HepG2 (cell line): Measurements from ENCODE around the gene CDC42SE2. TPM values are rescaled to one million over a fixed set of nuclear protein-coding genes. Genes with fewer than 3 reads are reported as not detected.

Experiments
- ATAC-seq: fragments of 200-7000 bp; cut with Tn5 transposase; 3 replicates; pipeline ENCODE4 v1.9.1; 2020; ENCODE audit warnings: mild to moderate bottlenecking, moderate library complexity
- BruUV-seq: library from RNA; stranded (reverse); fragments of 400-500 nt; replicated peaks from 2 replicates; lab custom pipeline; 2021; lab: Mats Ljungman, UMichigan
- CTCF ChIA-PET: fragments of 300-600 bp; formaldehyde crosslinking; extraction: SDS; loops from one replicate; lab custom pipeline; 2021; ENCODE audit warnings: low total read pairs, inconsistent platforms, low intra/inter-chr PET ratio; lab: Yijun Ruan, JAX
- POLR2A ChIA-PET: fragments of 350-600 bp; sonication (Branson Sonifier 250); formaldehyde crosslinking; loops from one replicate; lab custom pipeline; 2020; ENCODE audit warnings: antibody characterized with exemption, inconsistent platforms; lab: Yijun Ruan, JAX
- DNase-seq: peaks from one replicate; pipeline ENCODE4 v3.0.0-alpha.2; 2015; ENCODE audit warnings: low spot score
- FAIRE-seq: peaks from 3 replicates; lab custom pipeline; 2011; peaks lifted over from hg19 to GRCh38; lab: Jason Lieb, UNC
- H2AFZ ChIP-seq: one replicate; pipeline ENCODE4 v1.6.1; 2011; ENCODE audit warnings: low read length, inconsistent platforms
- H3K27ac ChIP-seq: fragments of 300-600 bp; 3 replicates; pipeline ENCODE4 v1.8.0; 2011; ENCODE audit warnings: mixed run types, mild to moderate bottlenecking, mixed read lengths, low read length, inconsistent platforms; ENCODE audit not compliant: insufficient read depth; ENCODE audit errors: extremely low read length
- H3K27me3 ChIP-seq, 2 experiments: fragments of 200-600 bp in 1 of 2; 2 replicates in 1 of 2; 3 replicates in 1 of 2; pipeline versions ENCODE4 v1.6.0 to v1.8.0; 2011; ENCODE audit warnings: low read length in 2 of 2, mild to moderate bottlenecking in 2 of 2, moderate library complexity in 2 of 2, inconsistent platforms in 1 of 2; ENCODE audit not compliant: insufficient read depth in 2 of 2, control insufficient read depth in 1 of 2
- H3K36me3 ChIP-seq, 2 experiments: fragments of 200-600 bp in 1 of 2; replicated peaks in 1 of 2; 2 replicates in 1 of 2; 3 replicates in 1 of 2; pipeline versions ENCODE4 v1.5.1 to v1.8.0; 2011; ENCODE audit warnings: low read length in 2 of 2, inconsistent platforms in 1 of 2; ENCODE audit not compliant: insufficient read depth in 2 of 2, control insufficient read depth in 1 of 2
- H3K4me1 ChIP-seq: 2 replicates; pipeline ENCODE4 v1.5.1; 2012; ENCODE audit warnings: low read length, inconsistent platforms; ENCODE audit not compliant: insufficient read depth
- H3K4me2 ChIP-seq: 2 replicates; pipeline ENCODE4 v1.6.0; 2011; ENCODE audit warnings: low read depth, low read length, inconsistent platforms
- H3K4me3 ChIP-seq, 3 experiments: fragments of 200-600 bp in 1 of 3; sonication (generic), shearing (Covaris generic) in 1 of 3; replicated peaks in 1 of 3; 2 replicates each; pipeline ENCODE4 v1.5.1; 2011 to 2016; ENCODE audit warnings: low read length in 3 of 3, inconsistent platforms in 2 of 3, low read depth in 2 of 3, mild to moderate bottlenecking in 2 of 3, control low read depth in 1 of 3, mixed read lengths in 1 of 3; ENCODE audit not compliant: insufficient read depth in 1 of 3
- H3K79me2 ChIP-seq: one replicate; pipeline ENCODE4 v1.6.1; 2011; ENCODE audit warnings: low read length, inconsistent platforms; ENCODE audit not compliant: insufficient read depth
- H3K9ac ChIP-seq: 2 replicates; pipeline ENCODE4 v1.6.0; 2011; ENCODE audit warnings: mild to moderate bottlenecking, low read depth, low read length, inconsistent platforms; ENCODE audit not compliant: insufficient read depth
- H3K9me3 ChIP-seq: 2 replicates; pipeline ENCODE4 v1.5.1; 2012; ENCODE audit warnings: mild to moderate bottlenecking, low read length
- H4K20me1 ChIP-seq: 2 replicates; pipeline ENCODE4 v1.6.0; 2011; ENCODE audit warnings: inconsistent platforms, mild to moderate bottlenecking, low read length, moderate library complexity; ENCODE audit not compliant: insufficient read depth
- ATAD3A ChIP-seq: sonication (generic); formaldehyde crosslinking; IDR thresholded peaks from 2 replicates; pipeline ENCODE4 v1.4.0; 2020; ENCODE audit warnings: missing genetic modification reagents
- GMEB1 ChIP-seq: sonication (generic); formaldehyde crosslinking; IDR thresholded peaks from 2 replicates; pipeline ENCODE4 v1.5.1; 2020; ENCODE audit warnings: missing genetic modification reagents, mild to moderate bottlenecking, borderline replicate concordance
- GPBP1L1 ChIP-seq: sonication (generic); formaldehyde crosslinking; IDR thresholded peaks from 2 replicates; pipeline ENCODE4 v1.5.0; 2020; ENCODE audit warnings: mild to moderate bottlenecking, missing genetic modification reagents
- HES4 ChIP-seq: sonication (generic); formaldehyde crosslinking; IDR thresholded peaks from 2 replicates; pipeline ENCODE4 v1.9.0; 2021; ENCODE audit warnings: mild to moderate bottlenecking, missing genetic modification reagents, borderline replicate concordance
- MED13 ChIP-seq: sonication (generic); formaldehyde crosslinking; IDR thresholded peaks from 2 replicates; pipeline ENCODE4 v1.5.0; 2020; ENCODE audit warnings: missing genetic modification reagents
- RBAK ChIP-seq: sonication (generic); formaldehyde crosslinking; IDR thresholded peaks from 2 replicates; pipeline ENCODE4 v1.5.1; 2020; ENCODE audit warnings: mild to moderate bottlenecking, missing genetic modification reagents
- RCOR2 ChIP-seq: IDR thresholded peaks from 2 replicates; pipeline ENCODE4 v1.6.1; 2016; ENCODE audit warnings: missing biosample characterization, missing genetic modification reagents
- SMARCC2 ChIP-seq: fragments of 450-650 bp; IDR thresholded peaks from 2 replicates; pipeline ENCODE4 v1.6.1; 2017; ENCODE audit warnings: antibody characterized with exemption, mild to moderate bottlenecking
- SMARCE1 ChIP-seq: fragments of 450-650 bp; IDR thresholded peaks from 2 replicates; pipeline ENCODE4 v1.6.1; 2017; ENCODE audit warnings: borderline replicate concordance
- SNAPC5 ChIP-seq: sonication (generic); formaldehyde crosslinking; IDR thresholded peaks from 2 replicates; pipeline ENCODE4 v1.8.1; 2023; ENCODE audit warnings: mild to moderate bottlenecking, missing genetic modification reagents, borderline replicate concordance
- XBP1 ChIP-seq: sonication (generic); formaldehyde crosslinking; IDR thresholded peaks from 2 replicates; pipeline ENCODE4 v1.5.0; 2020; ENCODE audit warnings: missing genetic modification reagents
- ZFP37 ChIP-seq: sonication (generic); formaldehyde crosslinking; IDR thresholded peaks from 2 replicates; pipeline ENCODE4 v1.4.0; 2020; ENCODE audit warnings: missing genetic modification reagents, borderline replicate concordance
- ZMYM2 ChIP-seq: sonication (generic); formaldehyde crosslinking; IDR thresholded peaks from 2 replicates; pipeline ENCODE4 v1.8.0; 2022; ENCODE audit warnings: mild to moderate bottlenecking, missing genetic modification reagents
- ZNF44 ChIP-seq: sonication (generic); formaldehyde crosslinking; IDR thresholded peaks from 2 replicates; pipeline ENCODE4 v1.5.1; 2020; ENCODE audit warnings: mild to moderate bottlenecking, missing genetic modification reagents
- ZNF737 ChIP-seq: sonication (generic); formaldehyde crosslinking; IDR thresholded peaks from 2 replicates; pipeline ENCODE4 v1.5.0; 2020; ENCODE audit warnings: missing genetic modification reagents, mild to moderate bottlenecking, borderline replicate concordance
- ZNF776 ChIP-seq: sonication (generic); formaldehyde crosslinking; IDR thresholded peaks from 2 replicates; pipeline ENCODE4 v1.4.0; 2020; ENCODE audit warnings: mild to moderate bottlenecking, missing genetic modification reagents
- WGBS: methylation state at CpG from one replicate; pipeline ENCODE4 v1.1.6; 2017; ENCODE audit warnings: low lambda C conversion rate; 5-methylcytosine and 5-hydroxymethylcytosine counted together
- in situ Hi-C: cut with HindIII; loops from 2 replicates; pipeline ENCODE4 v1.10.0; 2017; ENCODE audit warnings: low pct_unique_long_range_greater_than_20kb; ENCODE audit not compliant: extremely low pct_ligation_motif_present
- intact Hi-C: fragments of 100-400 bp; cut with micrococcal nuclease; formaldehyde crosslinking; loops from one replicate; pipeline ENCODE4 v1.10.0; 2022; ENCODE audit not compliant: unreplicated experiment
- polyA plus RNA-seq, 8 experiments: library from polyadenylated mRNA; depleted of rRNA in 3 of 8; stranded (reverse) in 7 of 8; unstranded in 1 of 8; fragments of >200 nt; fragmentation: Illumina TruSeq in 4 of 8; extraction: Trizol in 4 of 8; gene quantifications; 2 replicates each; pipeline versions ENCODE4 v1.2.1 to v1.2.3, GENCODE V29; 2011 to 2016; ENCODE audit warnings: low read depth in 4 of 8, missing spikeins in 1 of 8, mixed read lengths in 1 of 8; ENCODE audit not compliant: insufficient read depth in 1 of 8
- total RNA-seq, 5 experiments: library from RNA; depleted of rRNA; stranded (reverse); fragments of >200 nt; fragmentation: Illumina TruSeq; extraction: Trizol; gene quantifications; 2 replicates each; pipeline ENCODE4 v1.2.3, GENCODE V29; 2016; ENCODE audit warnings: low read depth in 1 of 5

CDC42SE2 gene
- total and polyA plus RNA-seq, 2 of the 13 experiments (the other 11 are each of a cell fraction or from before 2014, with no cell fraction given), result 19.6 to 25.0 TPM

- no peak for TF ChIP-seq ZFP37
- no peak for TF ChIP-seq ZMYM2
- TF ChIP-seq ZNF44 (CRISPR knock-in tag), result no peak
- TF ChIP-seq ZNF776 (CRISPR knock-in tag), result no peak
- TF ChIP-seq SMARCC2, result no peak
- TF ChIP-seq GPBP1L1 (CRISPR knock-in tag), result no peak
- TF ChIP-seq MED13 (CRISPR knock-in tag), result no peak
- no peak for TF ChIP-seq ZNF737 (CRISPR knock-in tag)
- no peak for TF ChIP-seq GMEB1
- TF ChIP-seq XBP1 (CRISPR knock-in tag), result no peak
- no peak for TF ChIP-seq HES4 (CRISPR knock-in tag)
- TF ChIP-seq ATAD3A (CRISPR knock-in tag), result no peak
- no peak for TF ChIP-seq SNAPC5 (CRISPR knock-in tag)
- no peak for TF ChIP-seq RBAK (CRISPR knock-in tag)
- no peak for TF ChIP-seq SMARCE1
- no peak for TF ChIP-seq RCOR2
- Histone ChIP-seq H3K9me3 (no peaks in the 10 kb centered on the region), H3K4me1 (peaks cover 15% of the 10 kb centered on the region), H3K27ac (no peak overlapping the region), H3K4me3 (no peak overlapping the region), H3K79me2 (no peaks in the 10 kb centered on the region), H3K9ac (no peak overlapping the region), H3K27me3 (no peaks in the 10 kb centered on the region), H3K36me3 (peaks cover 13 to 49% of the 10 kb centered on the region in 2 experiments), H2AFZ (no peak overlapping the region), H3K4me2 (no peak overlapping the region), H4K20me1 (no peaks in the 10 kb centered on the region)
- ChIA-PET CTCF (no interaction called here), POLR2A (interaction anchor here (0.5 kb wide), 1 partner anchor 137 kb away, joined by 3 read pairs; no protein-coding TSS in a partner anchor)
- 93% methylated on average over 5 of the region's 5 CpGs for WGBS
- in situ Hi-C loops (loop anchor here (25.0 kb wide), 1 partner anchor 505 kb away; no protein-coding TSS in a partner anchor), intact Hi-C loops (no loop called here)
- BruUV-seq, result no TSS peak
- DNase-seq, result no peak
- ATAC-seq, result no peak
- FAIRE-seq, result no peak
Observed at GRCh38 chr5:131392466-131393095, 128.7 kb downstream of the CDC42SE2 start.
